Cerebellar cortex (tissue), 1 donor: ENCODE measurements around the gene MAP3K2.
"Not testable (repeated sequence)": the region's sequence is repeated elsewhere in the genome, so short reads cannot be mapped to it uniquely, and the experiment has no call there.

Experiments
- DNase-seq: peaks from one replicate; pipeline ENCODE4 v3.0.0-alpha.2; 2015; ENCODE audit warnings: low spot score

MAP3K2 gene

GRCh38 chr2:127382831-127383230 is 4.9 kb downstream of the MAP3K2 start:
- DNase-seq, result no peak

GRCh38 chr2:127381762-127382161 is 6.0 kb downstream of the MAP3K2 start:
- no peak for DNase-seq

DNA sequence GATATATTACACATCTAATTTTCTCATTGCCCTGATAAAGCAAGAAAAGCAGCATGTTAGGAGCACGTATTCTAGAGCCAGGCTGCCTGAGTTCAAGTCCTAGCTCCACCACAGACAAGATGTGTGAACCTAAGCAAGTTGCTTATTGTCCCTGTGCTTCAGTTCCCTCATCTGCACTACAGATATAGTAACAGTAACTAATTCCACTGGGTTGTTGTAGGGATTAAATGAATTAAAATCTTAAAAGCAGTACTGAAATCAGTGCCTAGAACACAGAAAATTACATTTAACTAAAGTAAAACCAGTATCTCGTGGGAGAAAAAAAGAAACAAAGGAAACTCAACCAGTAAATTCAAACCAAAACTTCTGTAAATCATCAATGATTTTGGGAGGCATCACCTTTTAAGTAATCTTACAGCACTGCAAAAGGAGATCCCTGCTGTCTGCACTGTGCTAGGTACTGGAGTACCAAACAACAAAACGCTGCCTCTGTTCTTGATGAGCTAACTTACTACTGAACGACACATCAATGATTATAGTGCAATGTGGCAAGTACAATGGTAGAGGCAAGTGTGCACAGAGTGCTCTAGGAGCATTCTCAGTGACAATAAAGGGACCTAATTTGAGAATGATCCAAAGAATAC is 7.9 kb downstream of the MAP3K2 start:
- DNase-seq, result no peak

DNA sequence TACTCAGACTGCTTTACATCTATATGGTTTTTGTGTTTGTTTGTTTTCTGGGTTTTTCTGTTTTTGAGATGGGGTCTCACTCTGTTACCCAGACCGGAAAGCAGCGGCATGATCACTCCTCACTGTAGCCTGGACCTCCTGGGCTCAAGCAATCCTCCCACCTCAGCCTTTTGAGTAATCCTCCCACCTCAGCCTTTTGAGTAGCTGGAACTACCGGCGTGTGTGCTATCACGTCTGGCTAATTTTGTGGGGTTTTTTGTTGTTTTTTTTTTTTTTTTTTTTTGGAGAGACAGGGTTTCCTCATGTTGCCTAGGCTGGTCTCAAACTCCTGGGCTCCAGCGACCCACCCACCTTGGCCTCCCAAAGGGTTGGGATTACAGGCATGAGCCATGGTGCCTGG is 9.1 kb downstream of the MAP3K2 start:
- no peak for DNase-seq

DNA sequence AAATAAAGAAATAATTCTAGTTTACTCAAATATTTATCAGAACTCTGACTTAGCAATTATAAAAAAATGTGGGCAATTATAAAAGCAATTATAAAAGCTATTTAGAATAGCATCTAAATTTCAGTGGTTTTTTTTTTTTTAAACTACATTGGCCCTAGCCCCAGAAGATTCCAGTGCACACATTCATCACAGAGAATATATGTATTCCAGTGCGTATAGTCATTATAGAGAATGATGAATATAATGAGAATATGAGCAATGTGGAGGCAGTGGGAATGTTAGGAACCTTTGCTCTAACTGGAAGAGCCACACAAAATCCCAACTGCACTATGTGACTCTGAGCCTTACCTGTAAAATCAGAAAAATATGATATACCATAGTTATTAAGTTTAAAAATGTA is 10.5 kb downstream of the MAP3K2 start:
- no peak for DNase-seq

- DNase-seq, result no peak
Measured at GRCh38 chr2:127376257-127376656, 11.5 kb downstream of the MAP3K2 start.

DNA sequence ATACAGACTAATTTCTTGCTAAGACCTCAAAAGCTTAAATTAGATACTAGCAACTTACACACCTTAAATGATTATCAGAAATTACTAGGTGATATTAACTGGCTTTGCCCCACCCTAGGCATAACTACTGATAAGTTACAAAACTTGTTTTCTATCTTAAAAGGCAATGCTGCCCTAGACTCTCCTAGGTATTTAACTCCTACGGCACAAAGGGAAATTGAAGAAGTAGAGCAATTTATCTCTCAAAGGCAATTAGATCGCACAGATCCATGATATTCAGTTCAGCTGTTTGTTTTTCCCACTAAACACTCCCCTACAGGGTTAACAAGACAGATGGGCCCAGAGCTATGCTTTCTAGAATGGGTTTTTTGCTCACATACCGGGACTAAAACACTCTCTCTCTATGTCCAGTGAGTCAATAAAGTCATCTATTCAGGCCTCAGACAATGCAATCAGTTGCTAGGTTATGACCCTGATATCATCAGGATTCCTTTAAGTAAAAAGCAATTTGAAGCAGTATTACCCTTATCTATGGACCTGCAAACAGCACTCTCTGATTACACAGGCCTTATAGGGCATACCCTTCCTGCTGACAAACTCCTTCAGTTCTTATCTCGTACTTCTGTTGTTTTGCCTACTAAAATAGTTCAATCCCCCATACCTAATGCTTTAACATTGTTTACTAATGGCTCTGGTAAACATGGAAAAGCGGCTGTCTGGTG is 14.3 kb downstream of the MAP3K2 start:
- no peak for DNase-seq

- peak; percentile 32 for DNase-seq
Measured at GRCh38 chr2:127371037-127371436, 16.7 kb downstream of the MAP3K2 start.

GRCh38 chr2:127370010-127370409 is 17.8 kb downstream of the MAP3K2 start:
- DNase-seq, result no peak

DNA sequence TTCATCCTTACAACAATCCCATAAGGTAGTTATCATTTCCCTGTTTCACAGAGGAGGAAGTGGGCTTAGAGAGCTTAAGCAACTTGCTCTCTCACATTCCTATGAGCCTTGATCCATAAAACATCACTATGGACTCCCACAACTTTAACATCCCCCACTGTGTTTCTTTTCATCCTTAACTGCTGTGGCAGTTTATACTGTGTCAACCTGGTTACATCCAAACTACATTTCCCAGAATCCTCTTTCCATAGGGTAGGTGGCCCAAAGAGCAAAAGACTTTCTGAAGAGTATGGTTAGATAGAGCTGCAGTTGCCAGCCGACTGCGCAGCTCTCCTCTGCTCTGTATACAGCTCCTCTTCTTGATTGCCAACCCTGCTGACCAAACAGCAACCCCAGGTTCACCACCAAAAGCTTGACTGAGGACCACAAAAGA is 22.5 kb downstream of the MAP3K2 start:
- DNase-seq, result no peak

DNA sequence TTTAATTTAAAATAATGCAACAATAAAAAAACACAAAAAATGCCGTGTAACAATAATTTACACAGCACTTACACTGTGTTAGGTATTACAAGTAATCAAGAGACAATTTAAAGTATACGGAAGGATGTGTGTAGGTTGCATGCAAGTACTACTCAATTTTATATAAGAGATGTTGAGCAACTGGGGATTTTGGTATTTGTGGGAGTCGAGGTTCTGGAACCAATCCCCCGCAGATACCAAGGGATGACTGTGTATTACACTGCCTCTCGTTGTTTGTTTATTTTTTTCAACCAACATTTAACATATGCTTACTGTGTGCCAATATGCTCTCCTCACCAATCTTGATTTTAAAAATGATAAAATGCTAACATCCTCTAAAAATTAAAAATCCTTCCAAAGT is 24.8 kb downstream of the MAP3K2 start:
- DNase-seq, result no peak

DNA sequence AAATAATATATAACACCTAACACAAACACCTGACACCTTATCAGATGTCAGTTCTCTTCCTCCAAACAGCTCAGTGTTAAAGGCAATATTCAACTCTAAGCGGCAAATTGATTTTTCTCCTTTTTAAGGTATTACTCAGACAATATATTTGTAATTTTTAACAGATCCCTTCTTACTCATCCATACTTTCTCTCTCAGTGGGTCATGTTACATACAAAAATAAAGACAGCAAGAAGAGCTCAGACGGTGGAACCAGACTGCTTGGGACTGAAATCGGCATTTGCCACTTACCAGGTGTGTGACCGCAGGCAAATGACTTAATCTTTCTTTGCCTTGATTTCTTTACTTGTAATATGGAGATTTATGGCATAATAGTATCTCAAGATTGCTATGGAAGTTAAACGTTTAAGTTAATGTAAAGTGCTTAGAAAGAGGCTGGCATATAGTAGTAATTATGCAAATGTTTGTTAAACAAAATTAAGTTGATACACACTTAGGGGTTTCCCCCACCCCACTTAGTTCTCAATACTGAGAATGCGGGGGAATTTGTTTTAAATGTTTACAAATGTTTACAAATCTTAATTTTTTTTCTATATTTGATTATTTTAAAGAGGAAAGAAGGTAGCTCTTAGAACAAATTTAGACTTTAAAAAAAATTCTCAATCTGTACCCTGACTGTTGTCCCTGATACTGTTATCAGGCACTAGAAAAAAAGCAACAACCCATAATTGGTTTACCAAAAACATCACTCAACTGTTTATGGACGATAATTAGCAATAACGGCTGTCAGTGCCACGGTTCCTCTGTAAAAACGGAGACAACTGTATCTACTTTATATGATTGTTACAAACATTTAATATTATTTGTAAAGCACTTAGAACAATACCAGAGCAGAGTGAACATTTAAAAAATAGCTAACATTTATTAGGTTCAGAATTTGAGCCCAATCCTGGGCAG is 25.6 kb downstream of the MAP3K2 start:
- DNase-seq, result no peak

GRCh38 chr2:127360242-127360641 is 27.5 kb downstream of the MAP3K2 start:
- DNase-seq, result no peak

DNA sequence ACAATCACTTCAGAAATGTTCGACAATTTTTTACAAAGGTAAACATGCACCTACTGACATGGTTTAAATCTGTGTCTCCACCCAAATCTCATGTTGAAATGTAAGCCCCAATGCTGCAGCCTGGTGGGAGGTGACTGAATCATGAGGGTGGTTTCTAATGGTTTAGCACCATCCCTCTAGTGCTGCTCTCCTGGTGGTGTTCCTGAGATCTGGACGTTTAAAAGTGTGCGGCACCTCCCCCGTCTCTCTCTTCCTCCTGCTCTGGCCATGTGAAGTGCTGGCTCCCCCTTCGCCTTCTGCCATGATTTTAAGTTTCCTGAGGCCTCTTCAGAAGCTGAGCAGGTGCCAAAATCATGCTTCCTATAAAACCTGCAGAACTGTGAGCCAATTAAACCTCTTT is 28.3 kb downstream of the MAP3K2 start:
- DNase-seq, result no peak

- DNase-seq, result no peak
Measured at GRCh38 chr2:127358971-127359370, 28.8 kb downstream of the MAP3K2 start.

- no peak for DNase-seq
Measured at GRCh38 chr2:127358044-127358443, 29.7 kb downstream of the MAP3K2 start.

GRCh38 chr2:127357591-127357990 is 30.2 kb downstream of the MAP3K2 start:
- DNase-seq, result no peak

GRCh38 chr2:127356531-127356930 is 31.2 kb downstream of the MAP3K2 start:
- no peak for DNase-seq

GRCh38 chr2:127355407-127356008 is 32.3 kb downstream of the MAP3K2 start:
- DNase-seq, result no peak

GRCh38 chr2:127353873-127354676 is 33.7 kb downstream of the MAP3K2 start:
- DNase-seq, result not testable (repeated sequence)

DNA sequence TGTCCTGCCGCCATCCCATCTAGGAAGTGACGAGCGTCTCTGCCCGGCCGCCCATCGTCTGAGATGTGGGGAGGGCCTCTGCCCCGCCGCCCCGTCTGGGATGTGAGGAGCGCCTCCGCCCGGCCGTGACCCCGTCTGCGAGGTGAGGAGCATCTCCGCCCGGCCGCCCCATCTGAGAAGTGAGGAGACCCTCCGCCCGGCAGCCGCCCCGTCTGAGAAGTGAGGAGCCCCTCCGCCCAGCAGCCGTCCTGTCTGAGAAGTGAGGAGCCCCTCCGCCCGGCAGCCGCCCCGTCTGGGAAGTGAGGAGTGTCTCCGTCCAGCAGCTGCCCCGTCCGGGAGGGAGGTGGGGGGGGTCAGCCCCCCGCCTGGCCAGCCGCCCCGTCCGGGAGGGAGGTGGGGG is 34.6 kb downstream of the MAP3K2 start:
- not testable (repeated sequence) for DNase-seq
